ENCODE results near the gene SLC35D3.
"Not testable (repeated sequence)": the region's sequence is repeated elsewhere in the genome, so short reads cannot be mapped to it uniquely, and the experiment has no call there.

The SLC35D3 gene

GRCh38 chr6:136921936-136922684 lies at the start of gene SLC35D3:
Gene SLC35D3, plus strand, starts transcription at chr6:136922301. Its CDS starts 128 bp downstream, at chr6:136922429.
- Histone ChIP-seq H3K36me3 (ENCODE audit: insufficient read depth, low read depth, low read length) (no peaks in the 10 kb centered on the region), H3K9ac (ENCODE audit: low read depth, low read length) (no peak within 1 kb of the TSS; the same call in 1 of the 2 replicates), H3K9me3 (ENCODE audit: insufficient read depth, low read depth, low read length) (no peaks in the 10 kb centered on the region), H3K4me3 (ENCODE audit: low read length) (peak within 1 kb of the TSS; percentile 66), H3K27ac (ENCODE audit: low read length) (no peak within 1 kb of the TSS), H3K27me3 (ENCODE audit: insufficient read depth, low read length) (peaks cover 67% of the 10 kb centered on the region), H3K4me1 (ENCODE audit: insufficient read depth, low read length) (no peaks in the 10 kb centered on the region; the same call in 1 of the 2 replicates)

GRCh38 chr6:136873748-136874147 lies 48.4 kb upstream of the SLC35D3 start:
- Histone ChIP-seq H3K9ac (ENCODE audit: low read depth, low read length) (no peak overlapping the region), H3K4me3 (ENCODE audit: low read length) (no peak overlapping the region), H3K27ac (ENCODE audit: low read length) (no peak overlapping the region), H3K9me3 (ENCODE audit: insufficient read depth, low read depth, low read length) (peaks cover 14% of the 10 kb centered on the region), H3K36me3 (ENCODE audit: insufficient read depth, low read depth, low read length) (peaks cover 20% of the 10 kb centered on the region), H3K4me1 (ENCODE audit: insufficient read depth, low read length) (no peaks in the 10 kb centered on the region), H3K27me3 (ENCODE audit: insufficient read depth, low read length) (no peaks in the 10 kb centered on the region)

- not testable (repeated sequence) for H3K27ac ChIP-seq (ENCODE audit: low read length); H3K9ac ChIP-seq (ENCODE audit: low read depth, low read length)
- H3K36me3 ChIP-seq (ENCODE audit: insufficient read depth, low read depth, low read length), result peaks cover 16% of the 10 kb centered on the region
Observed at GRCh38 chr6:136876469-136876868, 45.6 kb upstream of the SLC35D3 start.

DNA sequence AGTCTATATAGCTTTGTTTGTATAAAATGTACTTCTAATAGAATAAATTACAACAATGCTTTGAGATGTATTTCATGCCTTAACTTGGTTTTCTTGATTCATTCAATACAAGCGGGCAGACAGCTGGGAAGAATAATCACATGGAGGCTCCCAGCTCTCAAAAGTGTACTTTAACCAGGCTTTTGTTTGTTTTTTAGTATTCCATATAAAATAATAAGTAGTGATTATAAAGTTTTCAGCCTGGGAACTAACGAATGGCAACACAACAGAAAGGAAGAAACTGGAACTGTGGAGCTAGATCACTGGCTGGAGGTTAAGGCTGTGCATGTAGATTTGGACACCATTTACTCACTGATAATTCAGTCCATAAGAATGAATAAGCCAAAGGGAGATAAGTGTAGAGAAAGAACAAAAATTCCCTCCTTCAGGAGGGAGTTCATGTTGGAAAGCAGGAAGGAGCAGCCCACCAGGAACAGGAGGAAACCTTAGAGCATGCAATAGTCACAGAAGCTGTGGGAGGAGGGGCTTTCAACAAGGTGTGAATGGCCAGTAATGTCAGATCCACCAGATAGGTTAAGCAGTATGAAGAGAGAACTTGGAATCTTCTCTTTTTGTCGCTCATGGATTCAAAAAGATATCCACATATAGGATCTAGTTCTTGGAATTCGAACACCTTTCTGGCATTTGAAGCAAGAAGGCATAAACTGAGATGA lies 41.2 kb upstream of the SLC35D3 start:
- no peak overlapping the region for H3K4me3 ChIP-seq (ENCODE audit: low read length)
- H3K36me3 ChIP-seq (ENCODE audit: insufficient read depth, low read depth, low read length), result no peaks in the 10 kb centered on the region
- no peaks in the 10 kb centered on the region for H3K9me3 ChIP-seq (ENCODE audit: insufficient read depth, low read depth, low read length)
- no peak overlapping the region for H3K9ac ChIP-seq (ENCODE audit: low read depth, low read length)
- no peaks in the 10 kb centered on the region for H3K27me3 ChIP-seq (ENCODE audit: insufficient read depth, low read length)
- peaks cover 9% of the 10 kb centered on the region for H3K4me1 ChIP-seq (ENCODE audit: insufficient read depth, low read length)
- no peak overlapping the region for H3K27ac ChIP-seq (ENCODE audit: low read length)

More at GRCh38 chr6:136876469-136876868, 45.6 kb upstream of the SLC35D3 start:
- not testable (repeated sequence) for H3K4me1 ChIP-seq (ENCODE audit: insufficient read depth, low read length); H3K4me3 ChIP-seq (ENCODE audit: low read length); H3K27me3 ChIP-seq (ENCODE audit: insufficient read depth, low read length)
- H3K9me3 ChIP-seq (ENCODE audit: insufficient read depth, low read depth, low read length), result peaks cover 14% of the 10 kb centered on the region

DNA sequence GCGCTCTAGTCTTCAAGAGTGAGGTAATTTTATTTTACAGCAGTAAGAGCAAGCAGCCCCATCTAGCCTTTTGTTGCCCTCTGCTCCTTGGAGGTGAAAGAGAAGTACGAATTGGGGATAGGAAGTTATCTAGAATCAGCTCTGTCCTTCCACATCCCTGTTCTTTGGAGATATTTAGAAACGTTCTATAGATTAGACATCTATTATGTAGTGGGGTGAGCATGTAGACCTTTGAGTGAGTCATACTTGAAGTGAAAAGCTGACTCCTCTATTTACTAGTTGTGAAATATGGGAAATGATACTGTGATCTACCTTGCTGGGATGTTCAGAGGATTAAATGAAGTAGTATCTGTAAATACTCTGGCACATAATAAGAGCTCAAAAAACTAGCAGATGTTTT lies 36.0 kb upstream of the SLC35D3 start:
- Histone ChIP-seq H3K27me3 (ENCODE audit: insufficient read depth, low read length) (no peaks in the 10 kb centered on the region), H3K9ac (ENCODE audit: low read depth, low read length) (no peak overlapping the region), H3K36me3 (ENCODE audit: insufficient read depth, low read depth, low read length) (no peaks in the 10 kb centered on the region), H3K4me1 (ENCODE audit: insufficient read depth, low read length) (peaks cover 6% of the 10 kb centered on the region), H3K4me3 (ENCODE audit: low read length) (no peak overlapping the region), H3K27ac (ENCODE audit: low read length) (no peak overlapping the region), H3K9me3 (ENCODE audit: insufficient read depth, low read depth, low read length) (no peaks in the 10 kb centered on the region)

- no peak overlapping the region for H3K27ac ChIP-seq (ENCODE audit: low read length)
Observed at GRCh38 chr6:136887953-136888352, 34.1 kb upstream of the SLC35D3 start.

GRCh38 chr6:136889271-136890193 lies 32.6 kb upstream of the SLC35D3 start:
- H3K27ac ChIP-seq (ENCODE audit: low read length), result no peak overlapping the region
- no peaks in the 10 kb centered on the region for H3K4me1 ChIP-seq (ENCODE audit: insufficient read depth, low read length)
- H3K9ac ChIP-seq (ENCODE audit: low read depth, low read length), result no peak overlapping the region
- H3K9me3 ChIP-seq (ENCODE audit: insufficient read depth, low read depth, low read length), result no peaks in the 10 kb centered on the region
- H3K27me3 ChIP-seq (ENCODE audit: insufficient read depth, low read length), result no peaks in the 10 kb centered on the region
- no peak overlapping the region for H3K4me3 ChIP-seq (ENCODE audit: low read length)
- no peaks in the 10 kb centered on the region for H3K36me3 ChIP-seq (ENCODE audit: insufficient read depth, low read depth, low read length)

More at GRCh38 chr6:136887953-136888352, 34.1 kb upstream of the SLC35D3 start:
- Histone ChIP-seq H3K4me3 (ENCODE audit: low read length) (no peak overlapping the region), H3K36me3 (ENCODE audit: insufficient read depth, low read depth, low read length) (no peaks in the 10 kb centered on the region), H3K4me1 (ENCODE audit: insufficient read depth, low read length) (no peaks in the 10 kb centered on the region), H3K9me3 (ENCODE audit: insufficient read depth, low read depth, low read length) (no peaks in the 10 kb centered on the region), H3K27me3 (ENCODE audit: insufficient read depth, low read length) (no peaks in the 10 kb centered on the region), H3K9ac (ENCODE audit: low read depth, low read length) (no peak overlapping the region)

- no peak overlapping the region for H3K4me3 ChIP-seq (ENCODE audit: low read length)
- no peak overlapping the region for H3K9ac ChIP-seq (ENCODE audit: low read depth, low read length)
- no peak overlapping the region for H3K27ac ChIP-seq (ENCODE audit: low read length)
- no peaks in the 10 kb centered on the region for H3K9me3 ChIP-seq (ENCODE audit: insufficient read depth, low read depth, low read length)
- no peaks in the 10 kb centered on the region for H3K27me3 ChIP-seq (ENCODE audit: insufficient read depth, low read length)
- H3K4me1 ChIP-seq (ENCODE audit: insufficient read depth, low read length), result no peaks in the 10 kb centered on the region
- no peaks in the 10 kb centered on the region for H3K36me3 ChIP-seq (ENCODE audit: insufficient read depth, low read depth, low read length)
Observed at GRCh38 chr6:136890194-136890839, 31.8 kb upstream of the SLC35D3 start.

- no peak overlapping the region for H3K4me3 ChIP-seq (ENCODE audit: low read length)
- H3K27ac ChIP-seq (ENCODE audit: low read length), result no peak overlapping the region
- H3K4me1 ChIP-seq (ENCODE audit: insufficient read depth, low read length), result no peaks in the 10 kb centered on the region
- no peaks in the 10 kb centered on the region for H3K9me3 ChIP-seq (ENCODE audit: insufficient read depth, low read depth, low read length)
- H3K36me3 ChIP-seq (ENCODE audit: insufficient read depth, low read depth, low read length), result no peaks in the 10 kb centered on the region
- H3K27me3 ChIP-seq (ENCODE audit: insufficient read depth, low read length), result no peaks in the 10 kb centered on the region
- H3K9ac ChIP-seq (ENCODE audit: low read depth, low read length), result no peak overlapping the region
Observed at GRCh38 chr6:136890986-136891385, 31.1 kb upstream of the SLC35D3 start.

DNA sequence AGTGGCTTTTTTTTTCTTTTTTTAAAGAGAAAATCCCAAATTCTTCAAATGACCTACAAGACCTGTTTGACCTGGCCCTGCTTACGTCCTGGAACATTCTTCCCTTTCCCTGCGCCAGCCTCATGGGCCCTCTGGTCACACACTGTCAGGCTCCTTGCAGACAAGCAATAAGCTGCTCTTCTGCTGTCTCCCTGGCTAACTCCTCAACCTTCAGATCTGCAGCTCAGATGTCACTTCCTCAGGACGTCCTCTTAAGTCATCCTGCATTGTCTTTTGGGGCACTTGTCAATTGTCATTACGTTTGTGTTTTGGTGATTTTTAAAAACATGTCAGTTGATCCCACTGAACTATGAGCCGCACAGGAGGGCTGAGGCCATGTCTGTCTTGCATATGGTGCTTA lies 28.9 kb upstream of the SLC35D3 start:
- H3K4me3 ChIP-seq (ENCODE audit: low read length), result no peak overlapping the region
- no peaks in the 10 kb centered on the region for H3K4me1 ChIP-seq (ENCODE audit: insufficient read depth, low read length)
- no peak overlapping the region for H3K27ac ChIP-seq (ENCODE audit: low read length)
- peaks cover 3% of the 10 kb centered on the region for H3K36me3 ChIP-seq (ENCODE audit: insufficient read depth, low read depth, low read length)
- no peaks in the 10 kb centered on the region for H3K9me3 ChIP-seq (ENCODE audit: insufficient read depth, low read depth, low read length)
- no peak overlapping the region for H3K9ac ChIP-seq (ENCODE audit: low read depth, low read length)
- H3K27me3 ChIP-seq (ENCODE audit: insufficient read depth, low read length), result no peaks in the 10 kb centered on the region

DNA sequence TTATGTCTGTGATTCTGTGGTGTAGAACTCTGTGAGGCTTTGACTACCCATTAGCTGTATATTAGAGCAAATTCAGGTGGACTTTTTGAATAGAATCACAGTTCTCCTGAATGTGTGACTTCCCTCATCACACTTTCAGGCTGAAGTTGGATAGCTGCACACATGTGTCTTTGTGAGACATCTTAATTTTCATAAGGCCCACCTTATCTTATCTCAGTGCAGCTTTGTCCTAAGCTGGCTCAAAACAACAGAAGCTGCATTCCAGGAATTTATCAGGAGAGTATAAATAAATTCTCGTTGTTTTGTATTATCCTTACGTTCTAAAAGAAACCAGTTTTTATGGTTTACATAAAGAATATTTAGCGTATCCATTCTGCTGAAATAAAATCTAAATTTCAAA lies 26.2 kb upstream of the SLC35D3 start:
- Histone ChIP-seq H3K9ac (ENCODE audit: low read depth, low read length) (no peak overlapping the region), H3K4me3 (ENCODE audit: low read length) (no peak overlapping the region), H3K9me3 (ENCODE audit: insufficient read depth, low read depth, low read length) (no peaks in the 10 kb centered on the region), H3K36me3 (ENCODE audit: insufficient read depth, low read depth, low read length) (peaks cover 16% of the 10 kb centered on the region), H3K27ac (ENCODE audit: low read length) (no peak overlapping the region), H3K27me3 (ENCODE audit: insufficient read depth, low read length) (no peaks in the 10 kb centered on the region), H3K4me1 (ENCODE audit: insufficient read depth, low read length) (no peaks in the 10 kb centered on the region)
